Breast epithelium (tissue), 3 donors: ENCODE data around the gene AFAP1.

Experiments
- CTCF ChIP-seq, 3 donors: fragments of 450-650 bp; IDR thresholded peaks; one replicate each; pipeline ENCODE4 v1.5.1; 2016 to 2017; ENCODE audit warnings: antibody characterized with exemption in 3 of 3, mild to moderate bottlenecking in 3 of 3, moderate library complexity in 3 of 3
- POLR2A ChIP-seq: fragments of 450-650 bp; IDR thresholded peaks from one replicate; pipeline ENCODE4 v1.6.1; 2016; ENCODE audit warnings: antibody characterized with exemption, mild to moderate bottlenecking, moderate library complexity

- TF ChIP-seq CTCF (IDR thresholded peaks at IDR 0.05) (no peak), POLR2A (no peak)
These were observed 118.2 kb downstream of the AFAP1 start for GRCh38 chr4:7821245-7822136.
